ENCODE data around the gene NCKAP5.

The NCKAP5 gene

DNA sequence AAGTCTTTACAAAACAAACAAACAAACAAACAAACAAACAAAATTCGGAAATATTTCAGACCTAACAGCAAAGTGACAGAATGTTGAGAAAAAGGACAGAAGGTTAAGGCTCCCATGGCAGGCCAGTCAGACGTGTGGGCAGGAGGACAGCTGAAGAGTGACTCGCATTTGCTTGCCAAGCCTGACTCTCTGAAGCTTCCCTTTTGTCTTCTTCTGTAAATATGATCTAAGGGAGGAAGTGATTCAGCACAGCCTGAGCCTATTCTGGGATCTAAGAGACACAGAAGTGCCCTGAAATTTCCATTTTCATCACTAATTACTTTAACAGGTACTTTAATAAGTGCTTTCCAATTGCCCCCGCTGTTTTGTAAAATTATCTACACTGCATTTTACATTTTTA lies 764.2 kb downstream of the NCKAP5 start:
- peaks cover 16% of the 10 kb centered on the region for H3K4me1 Mint-ChIP-seq
- no peaks in the 10 kb centered on the region for H3K27me3 Mint-ChIP-seq (ENCODE audit: low read depth)

DNA sequence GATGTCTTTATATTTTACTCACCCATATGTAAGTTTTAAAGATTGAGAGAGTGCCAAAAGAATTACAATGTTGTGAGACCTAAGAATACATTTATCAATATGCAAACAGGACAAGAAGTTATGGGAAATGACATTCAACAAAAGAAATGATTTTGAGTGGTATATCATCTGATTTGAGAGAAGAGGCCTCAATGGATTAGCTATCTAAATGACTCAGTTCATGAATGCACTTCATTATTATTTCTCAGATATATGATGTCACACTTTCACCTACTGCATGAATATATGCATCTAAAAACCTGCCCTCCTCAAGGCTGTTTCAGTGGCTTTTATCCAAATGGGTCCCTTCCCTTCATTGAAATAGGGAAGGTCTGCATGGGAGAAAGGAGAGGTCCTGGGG lies 769.9 kb downstream of the NCKAP5 start:
- Mint-ChIP-seq H3K27me3 (ENCODE audit: low read depth) (no peaks in the 10 kb centered on the region), H3K9me3 (no peaks in the 10 kb centered on the region), H3K27ac (no peak overlapping the region), H3K36me3 (ENCODE audit: low read depth) (no peaks in the 10 kb centered on the region), H3K4me3 (no peak overlapping the region), H3K4me1 (peaks cover 4% of the 10 kb centered on the region)
- TF ChIP-seq CTCF (IDR thresholded peaks at IDR 0.05; ENCODE audit: unreplicated experiment in 3 of 3): no peak

More for the DNA sequence above, 764.2 kb downstream of the NCKAP5 start:
- H3K4me3 Mint-ChIP-seq: no peak overlapping the region
- H3K9me3 Mint-ChIP-seq: peaks cover 26% of the 10 kb centered on the region
- no peak for TF ChIP-seq CTCF (IDR thresholded peaks at IDR 0.05; ENCODE audit: unreplicated experiment in 3 of 3)
- H3K36me3 Mint-ChIP-seq (ENCODE audit: low read depth): peaks cover 6% of the 10 kb centered on the region
- H3K27ac Mint-ChIP-seq: peak overlapping the region in 2 of 3 experiments; percentile 5 to 7

DNA sequence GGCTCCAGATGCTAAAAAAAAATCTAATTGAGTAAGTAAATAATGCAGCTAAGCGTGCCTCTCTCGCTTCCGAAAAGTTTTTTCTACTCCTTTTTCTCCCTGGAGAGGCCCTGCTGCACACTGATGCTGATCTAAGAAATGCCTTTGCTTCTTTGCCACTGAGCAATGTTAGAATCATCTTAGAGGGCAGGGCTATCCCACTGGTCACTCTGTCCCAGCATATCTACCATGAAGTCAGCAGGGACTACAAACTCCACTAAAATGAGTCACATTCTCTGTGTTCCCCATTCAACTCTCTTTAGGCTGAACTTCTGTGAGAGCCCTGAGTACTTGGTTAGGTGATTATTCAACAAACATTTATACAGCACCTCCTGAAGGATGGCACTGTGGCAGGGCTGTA lies 770.7 kb downstream of the NCKAP5 start:
- TF ChIP-seq CTCF (IDR thresholded peaks at IDR 0.05; ENCODE audit: unreplicated experiment in 3 of 3): no peak
- Mint-ChIP-seq H3K4me1 (peaks cover 5% of the 10 kb centered on the region), H3K36me3 (ENCODE audit: low read depth) (no peaks in the 10 kb centered on the region), H3K27ac (no peak overlapping the region), H3K9me3 (no peaks in the 10 kb centered on the region), H3K4me3 (no peak overlapping the region), H3K27me3 (ENCODE audit: low read depth) (no peaks in the 10 kb centered on the region)

DNA sequence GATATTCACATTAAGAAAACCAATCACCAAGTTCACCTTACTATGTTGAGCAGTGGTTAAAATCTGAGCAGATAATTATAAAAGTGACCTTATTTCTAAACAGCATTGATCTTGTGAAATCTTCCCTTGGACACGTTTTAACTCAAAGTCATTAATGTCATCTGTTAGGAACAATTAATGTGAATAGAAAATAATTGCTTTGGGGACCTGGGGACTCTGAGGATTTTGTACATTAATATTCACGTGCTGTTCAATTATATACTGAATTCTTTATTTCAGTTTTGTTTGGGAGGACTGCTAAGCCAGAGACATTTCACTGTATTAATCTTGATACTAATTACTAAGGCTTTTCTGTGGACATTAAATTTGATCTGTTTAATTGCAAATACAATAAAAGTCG lies 771.2 kb downstream of the NCKAP5 start:
- no peak overlapping the region for H3K27ac Mint-ChIP-seq
- peaks cover 10% of the 10 kb centered on the region for H3K4me1 Mint-ChIP-seq
- H3K4me3 Mint-ChIP-seq: no peak overlapping the region
- no peaks in the 10 kb centered on the region for H3K27me3 Mint-ChIP-seq (ENCODE audit: low read depth)
- H3K36me3 Mint-ChIP-seq (ENCODE audit: low read depth): no peaks in the 10 kb centered on the region
- no peak for TF ChIP-seq CTCF (IDR thresholded peaks at IDR 0.05; ENCODE audit: unreplicated experiment in 3 of 3)
- H3K9me3 Mint-ChIP-seq: no peaks in the 10 kb centered on the region

DNA sequence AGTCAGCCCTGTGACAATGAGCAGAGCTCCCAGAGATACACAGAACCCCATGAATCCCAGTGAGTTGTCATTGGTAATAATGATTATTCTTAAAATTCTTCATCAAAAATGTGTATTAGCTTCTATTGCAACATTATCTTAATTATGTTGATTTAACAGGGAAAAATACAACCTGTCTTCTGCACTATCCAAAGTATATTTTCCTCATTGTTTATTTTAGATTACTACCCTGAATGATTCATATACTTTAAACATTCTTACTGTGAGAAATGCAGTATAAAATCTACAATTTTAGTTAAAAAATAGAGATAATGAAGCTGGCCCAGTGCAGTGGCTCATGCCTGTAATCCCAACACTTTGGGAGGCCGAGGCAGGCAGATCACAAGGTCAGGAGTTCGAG lies 773.0 kb downstream of the NCKAP5 start:
- no peak overlapping the region for H3K27ac Mint-ChIP-seq
- H3K27me3 Mint-ChIP-seq (ENCODE audit: low read depth): no peaks in the 10 kb centered on the region
- H3K9me3 Mint-ChIP-seq: no peaks in the 10 kb centered on the region
- no peaks in the 10 kb centered on the region for H3K36me3 Mint-ChIP-seq (ENCODE audit: low read depth)
- no peak for TF ChIP-seq CTCF (IDR thresholded peaks at IDR 0.05; ENCODE audit: unreplicated experiment in 3 of 3)
- peaks cover 22% of the 10 kb centered on the region for H3K4me1 Mint-ChIP-seq
- no peak overlapping the region for H3K4me3 Mint-ChIP-seq

- H3K4me1 Mint-ChIP-seq: peaks cover 28% of the 10 kb centered on the region
- peak overlapping the region in 1 of 3 experiments; percentile 34 for H3K27ac Mint-ChIP-seq
- no peak for TF ChIP-seq CTCF (IDR thresholded peaks at IDR 0.05; ENCODE audit: unreplicated experiment in 3 of 3)
- no peaks in the 10 kb centered on the region for H3K36me3 Mint-ChIP-seq (ENCODE audit: low read depth)
- no peaks in the 10 kb centered on the region for H3K27me3 Mint-ChIP-seq (ENCODE audit: low read depth)
- no peaks in the 10 kb centered on the region for H3K9me3 Mint-ChIP-seq
- no peak overlapping the region for H3K4me3 Mint-ChIP-seq
Measured at GRCh38 chr2:132793532-132793931, 774.7 kb downstream of the NCKAP5 start.

All from nephron (organoid).